ENCODE measurements around the gene TRIM25. TPM values are rescaled to one million over a fixed set of nuclear protein-coding genes. Genes with fewer than 3 reads are reported as not detected.

Gene TRIM25
- total and polyA plus RNA-seq, 2 experiments from 2014 or later = 11.4 to 24.6 TPM

GRCh38 chr17:56926704-56927103 lies 12.9 kb upstream of the TRIM25 start:
- WGBS (ENCODE audit: low lambda C conversion rate, missing lambda C conversion rate) = 28% methylated on average over 2 of the region's 2 CpGs
- no peaks in the 10 kb centered on the region for H4K20me1 ChIP-seq (ENCODE audit: insufficient read depth, poor library complexity, severe bottlenecking)
- no peaks in the 10 kb centered on the region for H3K79me2 ChIP-seq
- no peak overlapping the region for H2AFZ ChIP-seq
- TF ChIP-seq EZH2 (IDR thresholded peaks at IDR 0.05; ENCODE audit: borderline replicate concordance) (no peak), CTCF (IDR thresholded peaks at IDR 0.05; ENCODE audit: poor library complexity) (no peak)
- H3K9me3 ChIP-seq (ENCODE audit: low read depth) = peaks cover 16% of the 10 kb centered on the region
- no peak overlapping the region for H3K4me3 ChIP-seq
- H3K4me2 ChIP-seq = no peak overlapping the region
- no peaks in the 10 kb centered on the region for H3K27me3 ChIP-seq
- no peak overlapping the region for H3K27ac ChIP-seq
- DNase-seq (ENCODE audit: low spot score) = no peak
- H3K36me3 ChIP-seq (replicated peaks; ENCODE audit: insufficient read depth, low read depth) = no peaks in the 10 kb centered on the region
- H3K9me2 ChIP-seq (replicated peaks; ENCODE audit: insufficient read depth) = no peaks in the 10 kb centered on the region
- no peaks in the 10 kb centered on the region for H3K4me1 ChIP-seq (ENCODE audit: insufficient read depth)

DNA sequence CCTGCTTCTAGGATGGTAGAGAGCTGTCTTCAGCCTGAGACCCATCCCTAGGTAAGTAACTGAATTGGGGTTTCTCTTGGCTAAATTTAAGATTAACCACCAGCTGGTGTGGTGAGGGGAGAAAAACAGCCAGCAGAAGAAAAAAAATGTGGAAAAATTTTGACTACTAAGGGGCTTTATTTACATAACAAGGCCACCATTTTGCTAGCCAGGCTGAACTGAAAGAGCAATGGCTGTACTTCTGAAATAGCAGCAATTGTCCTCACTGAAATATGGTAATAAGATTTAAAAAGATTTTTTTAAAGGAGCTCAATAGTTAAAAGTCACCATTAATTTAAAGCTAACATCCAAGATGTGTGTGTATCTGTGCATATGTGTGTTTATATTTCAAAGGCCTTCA lies 12.4 kb upstream of the TRIM25 start:
- DNase-seq (ENCODE audit: low spot score) = no peak
- H3K4me2 ChIP-seq = no peak overlapping the region

DNA sequence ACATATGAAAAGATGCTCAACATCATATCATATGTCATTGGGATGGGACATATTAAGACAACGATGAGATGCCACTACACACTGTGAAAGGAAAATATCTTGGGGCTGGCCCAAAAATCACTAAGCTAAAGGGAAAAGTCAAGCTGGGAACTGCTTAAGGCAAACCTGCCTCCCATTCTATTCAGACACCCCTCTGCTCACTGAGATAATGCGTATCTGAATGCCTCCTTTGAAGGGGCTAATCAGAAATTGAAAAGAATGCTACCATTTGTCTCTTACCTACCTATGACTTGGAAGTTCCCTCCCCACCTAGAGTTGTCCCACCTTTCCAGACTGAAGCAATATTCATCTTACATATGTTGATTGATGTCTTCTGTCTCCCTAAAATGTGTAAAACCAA lies 11.2 kb upstream of the TRIM25 start:
- peaks cover 6% of the 10 kb centered on the region for H3K9me3 ChIP-seq (ENCODE audit: low read depth)
- H3K9me2 ChIP-seq (replicated peaks; ENCODE audit: insufficient read depth) = no peaks in the 10 kb centered on the region
- no peak overlapping the region for H3K4me3 ChIP-seq
- no peak for DNase-seq (ENCODE audit: low spot score)
- H4K20me1 ChIP-seq (ENCODE audit: insufficient read depth, poor library complexity, severe bottlenecking) = no peaks in the 10 kb centered on the region
- 85% methylated on average over 2 of the region's 2 CpGs for WGBS (ENCODE audit: low lambda C conversion rate, missing lambda C conversion rate)
- no peak overlapping the region for H3K4me2 ChIP-seq
- no peak overlapping the region for H2AFZ ChIP-seq
- H3K36me3 ChIP-seq (replicated peaks; ENCODE audit: insufficient read depth, low read depth) = no peaks in the 10 kb centered on the region
- no peak for TF ChIP-seq EZH2phosphoT487 (IDR thresholded peaks at IDR 0.05; ENCODE audit: low read depth, severe bottlenecking, unreplicated experiment)
- TF ChIP-seq EZH2 (IDR thresholded peaks at IDR 0.05; ENCODE audit: borderline replicate concordance) = no peak
- TF ChIP-seq CTCF (IDR thresholded peaks at IDR 0.05; ENCODE audit: poor library complexity) = no peak
- no peaks in the 10 kb centered on the region for H3K4me1 ChIP-seq (ENCODE audit: insufficient read depth)
- no peaks in the 10 kb centered on the region for H3K79me2 ChIP-seq
- no peaks in the 10 kb centered on the region for H3K27me3 ChIP-seq
- H3K27ac ChIP-seq = no peak overlapping the region

More for the DNA sequence above, 12.4 kb upstream of the TRIM25 start:
- Histone ChIP-seq H3K4me3 (no peak overlapping the region), H3K4me1 (ENCODE audit: insufficient read depth) (no peaks in the 10 kb centered on the region), H3K9me3 (ENCODE audit: low read depth) (peaks cover 16% of the 10 kb centered on the region), H3K27me3 (no peaks in the 10 kb centered on the region), H3K36me3 (replicated peaks; ENCODE audit: insufficient read depth, low read depth) (no peaks in the 10 kb centered on the region), H3K79me2 (no peaks in the 10 kb centered on the region), H2AFZ (no peak overlapping the region), H4K20me1 (ENCODE audit: insufficient read depth, poor library complexity, severe bottlenecking) (no peaks in the 10 kb centered on the region), H3K27ac (no peak overlapping the region), H3K9me2 (replicated peaks; ENCODE audit: insufficient read depth) (no peaks in the 10 kb centered on the region)
- TF ChIP-seq EZH2phosphoT487 (IDR thresholded peaks at IDR 0.05; ENCODE audit: low read depth, severe bottlenecking, unreplicated experiment) (no peak), CTCF (IDR thresholded peaks at IDR 0.05; ENCODE audit: poor library complexity) (no peak), EZH2 (IDR thresholded peaks at IDR 0.05; ENCODE audit: borderline replicate concordance) (no peak)

DNA sequence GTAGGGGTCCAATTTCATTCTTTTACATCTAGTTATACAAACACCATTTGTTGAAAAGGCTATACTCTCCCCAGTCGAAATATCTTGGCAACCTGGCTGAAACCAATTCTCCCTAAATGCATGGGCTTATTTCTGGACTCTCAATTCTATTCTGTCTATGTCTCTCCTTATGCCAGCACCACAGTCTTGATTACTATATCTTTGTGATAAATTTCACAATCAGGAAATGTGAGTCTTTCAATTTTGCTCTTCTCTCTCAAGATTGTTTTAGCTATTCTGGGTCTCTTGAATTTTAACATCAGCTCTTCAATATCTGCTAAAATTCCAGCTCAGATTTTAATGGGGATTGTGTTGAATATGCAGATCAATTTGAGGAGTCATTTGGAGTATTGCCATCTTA lies 5.9 kb upstream of the TRIM25 start:
- no peak overlapping the region for H2AFZ ChIP-seq
- no peak for TF ChIP-seq CTCF (IDR thresholded peaks at IDR 0.05; ENCODE audit: poor library complexity)
- TF ChIP-seq EZH2phosphoT487 (IDR thresholded peaks at IDR 0.05; ENCODE audit: low read depth, severe bottlenecking, unreplicated experiment) = no peak
- no peak for TF ChIP-seq EZH2 (IDR thresholded peaks at IDR 0.05; ENCODE audit: borderline replicate concordance)
- no peaks in the 10 kb centered on the region for H3K9me2 ChIP-seq (replicated peaks; ENCODE audit: insufficient read depth)
- no peak for DNase-seq (ENCODE audit: low spot score)
- no peak overlapping the region for H3K27ac ChIP-seq
- no peaks in the 10 kb centered on the region for H3K9me3 ChIP-seq (ENCODE audit: low read depth)
- H3K79me2 ChIP-seq = no peaks in the 10 kb centered on the region
- no peak overlapping the region for H3K4me2 ChIP-seq
- H3K27me3 ChIP-seq = no peaks in the 10 kb centered on the region
- H3K36me3 ChIP-seq (replicated peaks; ENCODE audit: insufficient read depth, low read depth) = no peaks in the 10 kb centered on the region
- no peaks in the 10 kb centered on the region for H4K20me1 ChIP-seq (ENCODE audit: insufficient read depth, poor library complexity, severe bottlenecking)
- no peak overlapping the region for H3K4me3 ChIP-seq
- WGBS (ENCODE audit: low lambda C conversion rate, missing lambda C conversion rate) = 85% methylated on average over 1 of the region's 1 CpG
- peaks cover 11% of the 10 kb centered on the region for H3K4me1 ChIP-seq (ENCODE audit: insufficient read depth)
